HG03135 (cell line): ENCODE data around the gene SORCS2.

Source experiments
- ATAC-seq: cut with Tn5 transposase; IDR thresholded peaks from one replicate; pipeline ENCODE4 v1.9.1; 2021; ENCODE audit warnings: mild to moderate bottlenecking, moderate library complexity; ENCODE audit not compliant: unreplicated experiment

The SORCS2 gene

DNA sequence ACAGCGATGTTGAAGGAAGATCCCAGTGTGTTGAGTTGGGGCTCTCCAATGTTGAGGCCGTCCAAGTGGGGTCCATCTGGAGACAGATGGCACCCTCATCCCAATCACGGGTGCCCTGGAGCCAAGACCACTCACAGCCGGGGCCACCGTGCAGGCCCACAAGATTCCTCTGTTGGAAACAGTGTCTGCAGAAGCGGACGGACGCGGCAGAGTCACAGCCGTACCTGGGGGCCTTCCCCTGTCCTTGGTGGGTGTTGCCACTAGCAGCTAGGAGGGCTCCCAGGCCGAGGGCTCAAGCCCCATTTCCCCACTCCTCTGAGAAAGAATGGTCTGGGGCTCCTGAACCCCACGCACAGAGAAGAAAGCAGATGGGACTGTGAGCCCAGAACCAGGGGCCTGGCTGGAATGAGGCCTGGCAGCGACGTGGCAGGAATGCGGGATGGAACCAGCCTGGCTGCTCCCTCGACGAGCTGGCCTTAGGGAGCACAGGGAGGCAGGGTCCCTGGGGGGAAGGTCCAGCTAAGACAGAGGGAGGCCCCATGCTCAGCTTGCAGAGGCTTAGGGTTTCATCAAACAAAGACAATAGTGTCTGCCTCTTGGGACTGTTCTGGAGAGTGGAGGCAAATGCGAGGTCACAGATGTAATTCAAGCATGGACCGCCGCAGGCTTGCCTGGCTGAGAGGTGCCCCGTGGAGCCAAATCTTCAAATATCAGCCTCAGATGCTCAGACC is 518.4 kb downstream of the SORCS2 start:
- ATAC-seq = no peak

DNA sequence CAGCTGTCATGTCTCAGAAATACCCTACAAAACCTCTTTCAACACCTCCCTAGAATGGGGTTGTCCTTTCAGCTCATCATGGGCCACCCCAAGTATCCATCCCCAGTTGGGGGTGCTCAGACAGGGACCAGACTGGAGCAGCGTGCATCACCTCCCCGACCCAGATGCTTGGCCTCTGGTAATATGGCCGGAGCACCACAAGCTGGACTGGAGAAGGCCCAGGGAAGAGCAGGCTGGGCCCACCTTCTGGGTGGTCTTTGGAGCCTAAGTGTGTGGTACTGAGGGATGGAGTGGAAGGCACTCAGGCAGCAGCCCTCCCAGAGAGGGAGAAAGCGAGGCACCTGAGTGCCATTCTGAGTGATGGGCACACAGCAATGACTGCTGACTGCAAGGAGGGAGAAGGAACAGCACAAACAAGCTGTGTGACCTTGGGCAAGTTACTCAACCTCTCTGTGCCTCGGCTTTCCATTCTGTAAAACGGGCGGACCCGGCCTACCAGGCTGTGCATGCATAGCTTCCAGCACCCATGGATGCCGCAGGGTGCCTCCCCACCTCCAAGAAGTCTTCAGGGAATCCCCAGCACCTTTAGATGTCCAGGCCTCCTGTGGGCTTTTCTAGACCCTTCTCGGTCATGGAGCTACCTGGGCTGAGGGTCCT is 519.1 kb downstream of the SORCS2 start:
- no peak for ATAC-seq

DNA sequence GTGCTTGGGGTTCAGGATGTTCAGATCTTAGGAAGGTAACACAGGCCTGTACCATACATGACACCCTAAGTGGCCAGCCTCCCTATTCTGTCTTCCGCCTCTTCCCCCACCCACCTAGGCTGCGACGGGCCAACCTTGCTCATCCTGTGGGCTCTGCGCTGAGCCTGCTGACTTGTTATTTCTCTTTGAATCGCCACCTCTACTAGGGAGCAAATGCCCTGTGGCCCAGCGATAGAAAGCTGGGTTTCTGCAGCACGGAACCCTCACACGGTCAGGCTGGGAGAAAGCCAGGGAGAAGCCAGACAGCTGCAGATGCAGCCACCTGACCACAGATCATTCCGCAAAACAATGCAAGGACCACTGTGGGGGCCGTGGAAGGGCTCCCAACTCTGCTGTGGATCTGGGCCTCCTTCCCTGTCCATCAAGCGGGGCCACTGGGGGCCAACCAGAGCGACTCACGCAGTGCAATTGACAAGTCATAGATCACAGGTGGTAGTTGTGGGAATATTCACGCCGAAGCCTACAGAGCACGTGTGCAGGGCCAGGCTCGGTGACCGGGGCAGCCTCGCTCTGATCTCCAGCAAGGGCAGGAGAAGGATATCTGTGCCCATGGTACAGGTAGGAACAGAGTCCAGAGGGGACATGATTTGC is 519.8 kb downstream of the SORCS2 start:
- no peak for ATAC-seq

DNA sequence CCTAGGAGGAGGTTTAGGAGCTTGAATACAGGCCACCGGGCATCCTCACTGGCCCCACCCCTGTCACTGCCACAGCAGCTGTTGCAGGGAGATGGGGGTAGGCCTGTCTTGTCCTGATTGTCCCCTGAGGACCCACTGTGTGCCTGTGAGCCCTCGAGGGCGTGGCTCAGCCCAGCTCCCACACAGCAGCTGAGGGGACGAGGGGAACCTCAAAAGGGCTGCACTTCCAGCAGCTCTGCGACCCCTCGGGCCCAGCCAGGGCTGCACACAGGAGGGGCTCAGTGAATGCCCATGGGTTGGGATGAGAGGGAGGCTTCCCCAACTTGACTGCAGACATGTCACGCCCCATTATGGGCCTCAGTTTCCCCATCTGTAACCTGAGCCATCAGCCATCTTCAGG is 521.4 kb downstream of the SORCS2 start:
- ATAC-seq = no peak

DNA sequence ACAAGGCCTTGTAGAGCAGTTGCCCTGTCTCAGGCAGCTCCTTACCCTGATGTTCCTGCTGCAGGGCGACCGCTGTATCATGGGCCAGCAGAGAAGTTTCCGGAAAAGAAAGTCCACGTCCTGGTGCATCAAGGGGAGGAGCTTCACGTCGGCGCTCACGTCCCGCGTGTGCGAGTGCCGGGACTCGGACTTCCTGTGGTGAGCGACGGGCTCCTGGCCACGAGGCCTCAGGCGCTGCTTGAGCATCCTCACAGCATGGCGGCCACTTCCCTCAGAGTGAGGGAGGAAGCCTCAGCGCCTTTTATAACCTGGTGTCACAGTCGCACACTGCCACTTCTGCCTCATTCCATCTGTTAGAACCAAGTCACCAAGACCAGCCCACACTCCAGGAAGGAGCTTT is 521.8 kb downstream of the SORCS2 start:
- no peak for ATAC-seq

DNA sequence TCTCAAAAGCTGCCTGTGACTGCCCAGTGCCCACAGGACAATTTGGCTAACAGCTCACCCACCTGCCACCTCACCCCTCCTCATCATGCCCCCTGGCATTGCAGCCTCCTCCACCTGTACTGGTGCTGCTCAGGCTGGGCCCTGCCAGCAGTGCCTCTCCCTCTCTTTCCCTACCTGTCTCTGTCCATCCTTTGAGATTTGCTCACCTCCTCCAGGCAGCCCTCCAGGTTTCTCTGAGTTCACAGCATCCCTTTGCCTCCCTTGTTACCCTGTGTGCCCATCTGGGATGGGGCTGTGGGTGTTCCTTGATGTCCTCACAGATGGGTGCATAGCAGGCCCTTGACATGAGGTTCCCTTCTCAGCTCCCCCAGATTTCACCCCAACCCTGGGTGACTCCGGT is 522.4 kb downstream of the SORCS2 start:
- ATAC-seq = no peak

DNA sequence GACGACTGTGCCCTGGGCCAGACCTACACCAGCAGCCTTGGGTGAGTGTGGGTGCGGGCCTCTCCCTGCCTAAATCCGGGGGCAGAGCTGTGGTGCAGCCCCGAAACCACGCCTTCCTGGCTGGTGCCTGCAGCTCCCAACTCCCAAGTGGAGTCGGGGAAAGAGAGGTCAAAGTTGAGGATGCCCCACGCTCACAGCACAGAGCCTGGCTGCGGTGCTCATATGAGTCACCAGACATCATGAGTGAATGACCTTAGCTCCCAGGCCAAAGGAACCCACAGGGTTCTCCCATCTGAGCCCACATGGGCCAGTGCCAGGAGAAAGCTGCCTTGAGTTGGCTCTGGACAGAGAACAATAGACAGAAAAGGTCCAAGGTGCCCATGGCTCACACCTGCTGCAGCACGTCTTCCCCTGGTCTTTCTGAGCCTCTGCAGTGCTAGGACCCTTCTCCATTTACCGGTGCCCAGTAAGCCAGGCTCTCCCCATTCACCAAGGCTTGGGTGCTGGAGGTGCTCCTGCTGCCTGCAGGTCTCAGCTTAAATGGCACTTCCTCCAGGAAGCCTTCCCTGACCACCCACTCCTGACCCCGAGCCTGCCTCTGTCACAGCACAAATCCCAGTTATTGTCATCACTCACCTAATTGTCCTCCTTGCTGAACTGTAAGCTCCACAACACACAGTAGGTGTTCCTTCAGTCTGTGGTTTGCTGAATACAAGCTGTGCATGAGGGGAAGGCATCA is 523.1 kb downstream of the SORCS2 start:
- ATAC-seq = no peak

DNA sequence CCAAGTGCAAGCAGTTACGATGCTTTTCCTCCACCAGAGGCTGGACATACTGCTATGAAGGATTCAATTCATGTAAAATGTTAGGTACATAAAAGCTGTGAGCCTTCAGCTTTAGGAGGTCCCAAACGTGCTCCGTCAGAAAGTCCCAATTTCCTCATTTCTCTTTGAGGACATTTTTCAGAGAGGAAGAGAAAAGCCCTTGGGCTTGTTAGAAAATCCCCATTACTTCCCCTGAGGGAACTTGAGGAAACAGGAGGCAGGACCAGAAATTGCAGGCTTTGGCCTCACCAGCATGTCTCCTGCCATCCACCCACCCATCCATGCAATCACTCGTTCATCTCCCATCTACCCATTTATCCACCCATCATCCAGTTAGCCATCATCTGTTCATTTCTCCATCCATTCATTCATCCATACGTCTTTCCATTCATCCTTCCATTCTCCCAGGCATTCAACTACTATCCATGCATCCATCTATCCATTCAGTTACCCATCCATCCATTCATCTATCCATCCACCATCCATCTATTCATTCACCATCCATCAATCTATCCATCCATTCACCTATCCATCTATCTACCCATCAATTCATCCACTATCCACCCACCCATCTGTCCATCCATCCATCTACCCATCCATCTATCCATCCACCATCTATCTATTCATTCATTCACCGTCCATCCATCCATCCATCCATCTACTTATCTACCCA is 523.8 kb downstream of the SORCS2 start:
- ATAC-seq = no peak

DNA sequence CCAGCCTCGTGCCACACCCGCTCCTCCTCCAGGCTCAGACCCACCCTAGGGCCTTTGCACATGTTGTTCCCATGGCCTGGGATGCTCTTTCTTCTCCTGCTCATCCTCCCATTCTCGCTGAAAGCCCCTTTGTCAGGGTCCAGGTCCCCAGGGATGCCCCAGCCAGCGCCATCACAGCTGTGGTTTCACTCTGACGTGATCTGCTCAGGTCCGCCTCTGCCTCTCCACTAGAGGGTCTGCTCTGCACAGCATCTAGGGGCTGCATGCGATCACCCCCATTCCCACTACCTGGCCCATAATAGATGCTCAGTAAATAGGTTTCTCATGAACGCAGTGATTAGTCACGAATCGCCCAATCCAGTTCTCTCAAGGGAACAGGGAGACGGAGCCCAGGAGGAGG is 524.8 kb downstream of the SORCS2 start:
- ATAC-seq = no peak

DNA sequence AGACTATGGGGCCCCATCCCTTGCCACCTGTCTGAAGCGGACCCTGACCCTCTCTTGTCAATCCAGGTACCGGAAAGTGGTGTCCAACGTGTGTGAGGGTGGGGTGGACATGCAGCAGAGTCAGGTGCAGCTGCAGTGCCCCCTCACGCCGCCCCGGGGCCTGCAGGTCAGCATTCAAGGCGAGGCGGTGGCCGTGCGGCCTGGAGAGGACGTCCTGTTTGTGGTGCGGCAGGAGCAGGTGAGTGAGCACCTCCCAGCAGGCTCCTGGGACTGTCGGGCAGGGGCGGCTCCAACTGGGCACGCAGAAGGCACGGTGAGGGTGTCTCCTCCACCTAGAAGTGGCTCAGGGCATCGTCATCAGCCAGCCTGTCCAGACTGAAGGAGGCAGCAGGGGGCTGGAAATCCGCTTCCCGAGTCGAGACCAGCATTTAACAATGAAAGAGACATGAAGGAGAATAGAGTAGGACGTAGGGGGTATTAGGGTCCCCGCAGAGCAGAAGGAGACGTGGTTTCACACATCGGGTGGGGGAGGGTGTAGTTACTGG is 525.7 kb downstream of the SORCS2 start:
- ATAC-seq = no peak

DNA sequence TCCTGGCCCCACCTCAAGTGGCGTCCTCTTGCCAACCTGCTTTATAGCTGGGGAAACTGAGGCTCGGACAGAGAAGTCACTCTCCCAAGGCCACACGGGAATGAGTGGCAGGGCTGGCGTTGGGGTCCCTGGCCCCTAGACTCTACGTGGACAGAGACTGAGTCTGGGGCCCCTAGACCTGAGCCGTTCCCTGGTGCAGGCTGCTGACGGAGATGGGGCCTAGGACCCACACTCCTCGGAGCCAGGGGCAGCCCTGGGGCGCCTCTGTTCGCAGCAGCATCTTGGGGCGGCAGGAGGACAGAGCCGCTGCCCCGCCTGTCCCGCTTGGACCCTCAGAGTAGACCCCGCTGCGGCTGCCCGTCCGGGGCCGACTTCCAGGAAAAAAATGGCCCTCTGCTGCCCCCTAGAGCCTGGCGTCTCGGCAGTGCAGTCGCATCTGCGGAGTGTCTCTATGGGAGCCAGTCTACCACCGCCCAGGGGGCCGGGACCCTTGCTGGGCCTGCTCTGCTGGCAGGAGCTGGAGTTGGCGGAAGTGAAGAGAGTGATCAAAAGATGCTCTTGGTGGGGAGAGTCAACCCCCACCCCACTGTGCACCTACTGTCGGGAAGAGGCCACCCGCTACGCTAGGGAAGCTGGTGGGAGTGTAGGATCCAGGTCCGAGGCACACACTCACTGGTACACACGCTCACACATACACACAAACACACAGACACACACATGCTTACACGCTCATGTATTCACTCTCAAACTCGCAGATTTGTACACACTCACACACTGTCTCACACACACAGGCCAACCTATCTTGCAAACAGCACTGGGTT is 527.2 kb downstream of the SORCS2 start:
- ATAC-seq = no peak

DNA sequence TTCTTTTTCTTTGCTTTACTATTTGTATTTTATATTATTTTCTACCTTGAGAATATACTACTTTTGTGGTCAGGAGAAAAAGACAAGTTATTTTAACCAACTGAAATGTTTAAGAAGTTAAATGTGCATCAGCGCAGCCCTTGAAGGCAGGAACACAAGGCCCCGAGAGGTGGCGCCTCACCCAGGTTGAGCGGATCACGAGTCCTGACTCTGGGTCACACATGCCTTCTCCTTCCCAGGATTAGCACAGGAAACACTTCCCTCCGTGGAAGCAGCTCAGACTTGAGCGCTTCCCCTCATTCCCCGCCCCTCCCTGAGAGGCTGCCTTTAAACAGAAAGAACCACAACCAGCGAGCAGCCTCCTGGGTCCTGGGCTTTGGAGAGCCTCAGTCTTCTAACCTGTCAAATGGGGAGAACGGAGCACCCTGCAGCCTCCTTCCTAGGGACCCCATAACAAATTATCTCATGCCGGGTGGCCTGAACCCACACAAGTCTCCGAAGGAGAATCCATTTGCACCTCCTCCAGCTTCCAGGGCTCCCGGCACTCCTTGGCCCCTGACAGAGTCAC is 529.7 kb downstream of the SORCS2 start:
- ATAC-seq = no peak

DNA sequence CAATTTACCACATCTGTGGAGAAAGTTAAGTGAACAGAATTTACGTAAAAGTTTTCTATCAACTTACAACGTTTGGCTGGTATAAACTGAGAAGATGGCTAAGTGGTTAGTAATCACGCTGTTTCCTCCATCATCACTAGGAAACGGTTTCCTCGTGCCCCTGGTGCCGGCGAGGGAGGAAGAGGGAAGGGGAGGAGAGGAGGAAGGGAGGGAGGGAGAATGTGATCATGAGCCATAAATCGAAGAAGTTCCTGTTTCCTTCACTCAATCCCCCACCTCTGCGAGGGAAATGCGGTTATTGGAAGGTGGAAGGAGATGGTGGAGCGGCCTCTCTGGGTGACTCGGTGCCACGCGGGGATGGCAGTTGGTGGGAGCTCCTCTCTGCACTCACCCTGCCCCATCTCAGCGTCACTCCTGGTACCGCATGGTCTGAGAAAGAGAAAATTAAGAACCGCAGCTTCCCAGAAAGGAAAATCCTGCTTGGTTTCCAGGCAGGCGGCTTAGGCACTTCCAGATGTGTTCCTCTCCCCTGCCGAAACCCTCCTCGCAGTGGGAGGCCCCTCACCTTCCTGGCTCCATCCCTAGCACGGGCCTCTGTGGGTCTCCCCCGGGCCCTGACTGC is 530.5 kb downstream of the SORCS2 start:
- ATAC-seq = no peak

DNA sequence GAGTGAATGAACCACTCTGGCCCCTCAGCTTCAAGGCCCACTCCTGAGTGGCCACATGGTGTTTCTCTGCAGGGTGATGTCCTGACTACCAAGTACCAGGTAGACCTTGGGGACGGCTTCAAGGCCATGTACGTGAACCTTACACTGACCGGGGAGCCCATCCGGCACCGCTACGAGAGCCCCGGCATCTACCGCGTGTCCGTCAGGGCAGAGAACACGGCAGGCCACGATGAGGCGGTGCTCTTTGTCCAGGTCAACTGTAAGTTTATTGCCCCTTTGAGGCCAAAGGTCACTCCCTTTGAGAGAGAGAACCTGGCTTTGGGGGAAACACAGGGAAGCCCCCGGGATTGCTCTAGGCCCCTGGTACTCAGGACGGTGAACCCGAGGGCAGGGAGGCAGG is 531.3 kb downstream of the SORCS2 start:
- ATAC-seq = no peak

DNA sequence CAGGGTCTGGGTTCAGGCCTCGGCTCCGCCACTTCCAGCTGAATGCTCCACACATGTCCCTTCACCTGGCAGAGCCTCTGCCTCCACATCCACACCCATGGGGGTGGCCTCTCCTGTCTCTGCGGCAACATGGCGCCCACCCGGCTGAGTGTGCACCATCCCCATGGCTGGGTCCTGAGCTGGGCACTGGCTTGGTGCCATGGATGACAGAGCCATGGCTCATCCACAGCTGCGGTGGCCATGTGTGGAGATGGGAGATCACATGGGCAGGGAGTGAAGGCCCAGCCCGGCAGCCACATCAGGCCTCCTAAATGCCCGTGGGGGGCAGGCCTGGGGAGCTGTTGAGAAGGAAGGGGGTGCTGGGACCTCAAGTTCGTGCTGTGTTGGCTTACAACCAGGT is 533.6 kb downstream of the SORCS2 start:
- ATAC-seq = no peak

DNA sequence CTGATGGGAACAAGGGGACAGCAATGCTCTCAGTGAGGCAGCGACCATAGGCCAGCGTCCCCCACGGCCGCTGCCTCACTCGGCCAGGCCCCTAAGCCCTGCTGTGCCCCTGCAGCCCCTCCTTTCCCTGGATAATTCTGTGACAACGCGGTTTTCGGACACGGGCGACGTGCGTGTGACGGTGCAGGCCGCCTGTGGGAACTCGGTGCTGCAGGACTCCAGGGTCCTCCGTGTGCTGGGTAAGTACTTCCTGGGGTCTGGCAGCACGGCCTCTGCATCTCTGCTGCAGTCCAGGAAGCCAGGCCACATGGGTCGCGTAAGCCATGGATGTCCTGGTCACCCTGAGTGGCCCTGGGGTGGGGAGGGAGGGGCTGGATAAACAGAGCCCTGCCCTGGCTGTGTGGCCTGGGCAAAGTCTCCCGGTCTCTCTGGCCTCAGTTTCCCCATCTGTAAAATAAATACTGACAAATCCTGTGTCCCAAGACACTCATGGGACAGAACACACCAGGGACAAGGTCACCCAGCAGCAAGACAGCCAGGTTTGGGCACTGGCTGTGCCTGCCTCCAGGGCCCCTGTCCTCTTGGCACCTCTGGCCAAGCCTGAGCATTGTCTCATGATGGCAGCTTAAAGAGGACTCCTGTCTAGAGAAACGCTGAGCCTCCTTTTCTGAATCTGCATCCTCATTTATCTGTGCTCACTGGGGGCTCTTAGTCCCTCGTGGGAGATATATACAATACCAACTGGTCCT is 534.5 kb downstream of the SORCS2 start:
- no peak for ATAC-seq

DNA sequence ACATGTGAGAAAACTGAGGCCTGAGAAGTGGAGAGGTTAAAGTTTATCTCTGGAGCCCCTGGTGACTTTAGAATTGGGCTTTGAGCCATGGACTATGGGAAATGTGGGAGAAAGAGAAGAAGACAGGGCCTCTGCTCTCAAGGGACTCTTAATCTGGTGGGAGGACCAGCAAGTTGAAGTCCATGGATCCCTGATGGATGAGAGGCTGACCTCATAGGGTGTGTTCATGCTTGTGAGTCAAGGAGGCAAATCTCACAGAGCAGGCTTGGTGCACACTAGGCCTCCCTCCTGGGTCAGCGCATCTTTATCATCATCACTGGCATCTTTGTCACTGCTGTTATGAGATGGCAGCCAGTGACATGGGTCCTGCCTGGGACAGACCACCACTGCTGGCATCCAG is 535.4 kb downstream of the SORCS2 start:
- no peak for ATAC-seq

DNA sequence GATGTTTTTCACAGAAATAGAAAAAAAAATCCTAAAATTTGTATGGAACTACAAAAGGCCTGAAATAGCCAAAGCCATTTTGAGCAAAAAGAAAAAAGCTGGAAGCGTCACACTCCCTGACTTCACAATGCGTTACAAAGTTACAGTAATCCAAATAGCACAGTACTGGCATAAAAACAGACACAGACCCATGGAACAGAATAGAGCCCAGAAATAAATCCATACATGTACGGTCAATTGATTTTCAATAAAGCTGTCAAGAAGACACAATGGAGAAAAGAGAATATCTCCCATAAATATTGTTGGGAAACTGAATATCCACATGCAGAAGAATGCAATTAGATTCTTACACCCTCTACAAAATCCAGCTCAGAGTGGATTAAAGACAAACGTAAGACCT is 539.1 kb downstream of the SORCS2 start:
- no peak for ATAC-seq
